Adrenal gland (tissue), 12 donors: ENCODE data around the gene UBA3. TPM values are rescaled to one million over a fixed set of nuclear protein-coding genes. Genes with fewer than 3 reads are reported as not detected.

Experiments used
- DNase-seq, 7 donors: peaks; one replicate each; pipeline ENCODE4 v3.0.0-alpha.2; 2019 to 2020
- H3K27ac ChIP-seq, 5 donors: fragments of 200-600 bp; sonication (generic) in 4 of 5; 1 replicate in 3 of 5; 2 replicates in 2 of 5; pipeline versions ENCODE4 v1.5.1 to v1.8.0; 2016 to 2020; ENCODE audit warnings: mild to moderate bottlenecking in 1 of 5
- H3K27me3 ChIP-seq: fragments of 200-600 bp; 2 replicates; pipeline ENCODE4 v1.8.0; 2021
- H3K36me3 ChIP-seq, 2 donors: fragments of 200-600 bp; replicated peaks in 1 of 2; 1 replicate in 1 of 2; 2 replicates in 1 of 2; pipeline versions ENCODE4 v1.5.1 to v1.8.0; 2018 to 2022
- H3K4me1 ChIP-seq, 2 donors: fragments of 200-600 bp; replicated peaks in 1 of 2; 1 replicate in 1 of 2; 2 replicates in 1 of 2; pipeline versions ENCODE4 v1.5.1 to v1.8.0; 2018 to 2021
- H3K4me3 ChIP-seq, 4 donors: fragments of 200-600 bp; sonication (generic) in 3 of 4; one replicate each; pipeline ENCODE4 v1.5.1; 2016 to 2018
- H3K9me3 ChIP-seq, 3 donors: fragments of 200-600 bp; sonication (generic) in 1 of 3; replicated peaks in 1 of 3; 1 replicate in 2 of 3; 2 replicates in 1 of 3; pipeline versions ENCODE4 v1.5.1 to v1.8.0; 2016 to 2021
- CTCF ChIP-seq, 6 experiments: fragments of 450-650 bp in 4 of 6; fragments of 200-600 bp in 2 of 6; sonication (generic) in 1 of 6; IDR thresholded peaks; 1 replicate in 5 of 6; 2 replicates in 1 of 6; pipeline versions ENCODE4 v1.5.1 to v1.8.0; 2016 to 2021; ENCODE audit warnings: antibody characterized with exemption in 6 of 6, mild to moderate bottlenecking in 2 of 6, moderate library complexity in 1 of 6
- POLR2A ChIP-seq, 2 donors: fragments of 450-650 bp; IDR thresholded peaks; one replicate each; pipeline ENCODE4 v1.6.1; 2017; ENCODE audit warnings: antibody characterized with exemption in 2 of 2, mild to moderate bottlenecking in 2 of 2, moderate library complexity in 1 of 2
- WGBS, 4 donors: extraction: QIAGEN DNeasy Blood & Tissue Kit in 2 of 4; methylation state at CpG; one replicate each; pipeline versions ENCODE4 v1.1.5 to v1.1.7; 2013 to 2017; 5-methylcytosine and 5-hydroxymethylcytosine counted together
- intact Hi-C, 2 donors: fragments of 100-400 bp; cut with DNase I; formaldehyde crosslinking; loops; one replicate each; pipeline versions ENCODE4 v1.14.1 to v1.15.0; 2022 to 2023
- polyA plus RNA-seq, 3 donors: library from polyadenylated mRNA; stranded (reverse); fragments of 200-250 nt in 2 of 3; fragments of 350-450 nt in 1 of 3; fragmentation: Illumina TruSeq in 1 of 3; extraction: RNeasy Lipid Tissue Mini Kit (QIAGEN cat#74804) in 1 of 3; gene quantifications; one replicate each; pipeline ENCODE4 v1.2.3, GENCODE V29; 2013 to 2014
- total RNA-seq, 9 donors: library from RNA; depleted of rRNA in 4 of 9; stranded (reverse); fragments of >200 nt in 4 of 9; fragments of 120-200 nt in 1 of 9; fragmentation: NEBNext Ultra II Directional in 1 of 9; extraction: Animal tissue kit (Norgen Biotek cat#: 25700) in 1 of 9; gene quantifications; one replicate each; pipeline versions ENCODE4 v1.1.0 to v1.2.4, GENCODE V29; 2013 to 2023
- donor health status: healthy with polysubstance abuse.
- donor health status: Bipolar disorder and iron deficiency.
- donor health status: DM: yes; HTN: yes; CAD: no.
- donor health status: DM: no; HTN: no; CAD: no.
- donor health status: DM: no; HTN: no; CAD: no.
- donor health status: DM: yes; HTN: yes; CAD: no.

UBA3 gene
- total and polyA plus RNA-seq, 12 donors: 31.8 to 85.7 (median 61.5) TPM

- peak overlapping the region; percentile 49 to 87 (median 78) for H3K4me3 ChIP-seq
- intact Hi-C loops: no loop called here
- peak in 2 of 7 donors; percentile 19 to 25 for DNase-seq
- no peak for TF ChIP-seq POLR2A (IDR thresholded peaks at IDR 0.05)
- no peak for TF ChIP-seq CTCF (IDR thresholded peaks at IDR 0.05)
- H3K4me1 ChIP-seq: peaks cover 25 to 59% of the 10 kb centered on the region in 2 donors
- no peaks in the 10 kb centered on the region for H3K36me3 ChIP-seq
- H3K27ac ChIP-seq: peak overlapping the region in 4 of 5 donors; percentile 66 to 85 (median 77)
- 3 to 7% (median 4%) methylated on average over 6 to 29 of the region's 29 CpGs for WGBS, 4 donors
- H3K9me3 ChIP-seq: no peaks in the 10 kb centered on the region
- H3K27me3 ChIP-seq: no peaks in the 10 kb centered on the region
Observed at GRCh38 chr3:69079269-69080159, 651 bp downstream of the UBA3 start.

DNA sequence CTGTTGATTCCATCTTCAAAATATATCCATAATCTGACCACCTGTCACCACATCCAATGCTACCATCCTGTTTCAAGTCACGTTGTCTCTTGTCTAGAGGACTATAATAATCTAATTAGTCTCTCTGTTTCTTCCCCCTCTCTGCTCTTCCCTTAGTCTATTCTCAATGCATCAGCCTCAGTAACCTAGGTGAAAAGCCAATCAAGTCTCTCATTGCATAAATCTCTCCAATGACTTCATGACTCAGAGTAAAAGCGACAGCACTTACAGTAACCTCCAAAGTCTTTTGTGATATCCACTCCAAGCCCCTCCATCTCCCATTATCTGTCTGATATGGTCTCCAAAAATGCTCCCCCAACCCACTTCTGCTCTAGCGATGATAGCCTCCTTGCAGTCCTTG is 7.2 kb downstream of the UBA3 start:
- Histone ChIP-seq H3K27me3 (no peaks in the 10 kb centered on the region), H3K27ac (no peak overlapping the region), H3K9me3 (no peaks in the 10 kb centered on the region), H3K4me1 (peaks cover 0 to 9% of the 10 kb centered on the region in 2 donors), H3K36me3 (peaks cover 0 to 6% of the 10 kb centered on the region in 2 donors), H3K4me3 (no peak overlapping the region)
- intact Hi-C loops: no loop called here
- DNase-seq: no peak
- TF ChIP-seq CTCF (IDR thresholded peaks at IDR 0.05) (no peak), POLR2A (IDR thresholded peaks at IDR 0.05) (no peak)
- WGBS, 4 donors: 91 to 98% (median 93%) methylated on average over 3 of the region's 3 CpGs

DNA sequence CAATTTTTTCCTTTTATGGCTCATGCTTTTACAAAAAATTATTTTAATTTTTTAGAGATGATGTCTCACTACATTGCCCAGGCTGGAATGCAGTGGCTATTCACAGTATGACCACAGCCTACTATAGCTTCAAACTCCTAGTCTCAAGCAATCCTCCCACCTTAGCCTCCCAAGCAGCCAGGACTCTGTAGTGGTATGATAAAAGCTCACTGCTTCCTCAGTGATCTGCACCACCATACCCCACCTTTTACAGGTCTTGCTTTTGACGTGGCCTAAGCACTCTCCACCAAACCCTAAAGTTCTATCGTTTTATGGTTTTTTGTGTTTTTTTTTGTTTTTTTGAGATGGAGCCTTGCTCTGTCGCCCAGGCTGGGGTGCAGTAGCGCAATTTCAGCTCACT is 14.0 kb downstream of the UBA3 start:
- intact Hi-C loops: no loop called here
- Histone ChIP-seq H3K4me3 (no peak overlapping the region), H3K36me3 (peaks cover 0 to 19% of the 10 kb centered on the region in 2 donors), H3K9me3 (no peaks in the 10 kb centered on the region), H3K27me3 (no peaks in the 10 kb centered on the region), H3K4me1 (no peaks in the 10 kb centered on the region), H3K27ac (no peak overlapping the region)
- no peak for DNase-seq
- 71 to 78% (median 72%) methylated on average over 4 of the region's 4 CpGs for WGBS, 4 donors
- TF ChIP-seq POLR2A (IDR thresholded peaks at IDR 0.05) (no peak), CTCF (IDR thresholded peaks at IDR 0.05) (no peak)

DNA sequence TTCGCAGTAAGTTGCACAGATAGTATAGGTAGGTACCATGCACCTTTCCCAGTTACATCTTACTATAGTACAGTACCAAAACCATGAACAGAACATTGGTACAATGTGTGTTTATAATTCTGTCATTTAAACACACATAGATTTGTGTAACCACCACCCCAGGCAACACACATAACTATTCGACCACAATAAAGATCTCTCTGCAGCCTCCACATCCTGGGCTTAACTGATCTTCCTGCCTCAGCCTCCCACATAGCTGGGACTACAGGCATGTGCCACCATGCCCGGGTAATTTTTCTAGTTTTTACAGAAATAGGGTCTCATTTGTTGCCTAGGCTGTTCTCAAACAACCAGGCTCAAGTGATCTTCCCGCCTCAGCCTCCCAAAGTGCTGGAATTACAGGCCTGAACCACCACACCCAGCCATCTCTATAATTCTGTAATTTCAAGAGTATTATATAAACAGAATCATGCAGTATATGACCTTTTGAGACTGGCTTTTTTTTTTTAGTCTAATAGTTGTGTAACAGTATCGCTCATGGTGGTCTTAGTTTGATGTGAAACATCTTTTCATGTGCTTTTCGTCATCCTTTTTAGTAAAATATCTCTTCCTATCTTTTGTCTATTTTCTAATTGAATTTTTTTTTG is 14.7 kb downstream of the UBA3 start:
- Histone ChIP-seq H3K4me3 (no peak overlapping the region), H3K4me1 (no peaks in the 10 kb centered on the region), H3K27me3 (no peaks in the 10 kb centered on the region), H3K27ac (no peak overlapping the region), H3K36me3 (peaks cover 0 to 26% of the 10 kb centered on the region in 2 donors), H3K9me3 (no peaks in the 10 kb centered on the region)
- no peak for DNase-seq
- intact Hi-C loops: no loop called here
- WGBS, 4 donors: 94 to 98% (median 97%) methylated on average over 6 of the region's 6 CpGs
- TF ChIP-seq POLR2A (IDR thresholded peaks at IDR 0.05) (no peak), CTCF (IDR thresholded peaks at IDR 0.05) (no peak)
